HG03139 (cell line): ENCODE results near the gene BCAT1.

Experiments used
- ATAC-seq: cut with Tn5 transposase; IDR thresholded peaks from one replicate; pipeline ENCODE4 v1.9.1; 2021; ENCODE audit not compliant: unreplicated experiment

Gene BCAT1

GRCh38 chr12:24948757-24949722 is at the start of gene BCAT1:
TSS of gene BCAT1 (minus strand) at chr12:24949101. CDS start at chr12:24948932, 169 bp downstream.
- ATAC-seq: no peak

GRCh38 chr12:24997970-24998582 is 49.2 kb upstream of the BCAT1 start:
- peak; percentile 73 for ATAC-seq

GRCh38 chr12:24997496-24997895 is 48.6 kb upstream of the BCAT1 start:
- no peak for ATAC-seq

GRCh38 chr12:24996820-24997219 is 47.9 kb upstream of the BCAT1 start:
- no peak for ATAC-seq

- ATAC-seq: no peak
These were observed 47.3 kb upstream of the BCAT1 start for GRCh38 chr12:24996102-24996797.

GRCh38 chr12:24993793-24994192 is 44.9 kb upstream of the BCAT1 start:
- no peak for ATAC-seq

- ATAC-seq: no peak
These were observed 42.5 kb upstream of the BCAT1 start for GRCh38 chr12:24991209-24992049.

- no peak for ATAC-seq
These were observed 40.3 kb upstream of the BCAT1 start for GRCh38 chr12:24989216-24989615.

- ATAC-seq: no peak
These were observed 33.3 kb upstream of the BCAT1 start for GRCh38 chr12:24982250-24982649.

- no peak for ATAC-seq
These were observed 31.3 kb upstream of the BCAT1 start for GRCh38 chr12:24979976-24980730.

- no peak for ATAC-seq
These were observed 30.4 kb upstream of the BCAT1 start for GRCh38 chr12:24979329-24979728.

GRCh38 chr12:24977711-24978110 is 28.8 kb upstream of the BCAT1 start:
- ATAC-seq: no peak

- ATAC-seq: no peak
These were observed 28.2 kb upstream of the BCAT1 start for GRCh38 chr12:24977060-24977459.

GRCh38 chr12:24975425-24975824 is 26.5 kb upstream of the BCAT1 start:
- no peak for ATAC-seq

GRCh38 chr12:24974216-24974615 is 25.3 kb upstream of the BCAT1 start:
- ATAC-seq: no peak

GRCh38 chr12:24972078-24972477 is 23.2 kb upstream of the BCAT1 start:
- ATAC-seq: no peak

- ATAC-seq: no peak
These were observed 21.3 kb upstream of the BCAT1 start for GRCh38 chr12:24970177-24970576.

GRCh38 chr12:24966951-24967564 is 18.2 kb upstream of the BCAT1 start:
- no peak for ATAC-seq

- no peak for ATAC-seq
These were observed 15.4 kb upstream of the BCAT1 start for GRCh38 chr12:24964342-24964741.
